A549 (cell line): ENCODE data around the gene CMBL. TPM values are rescaled to one million over a fixed set of nuclear protein-coding genes. Genes with fewer than 3 reads are reported as not detected.
"Not testable (repeated sequence)": the region's sequence is repeated elsewhere in the genome, so short reads cannot be mapped to it uniquely, and the experiment has no call there.

ENCODE experiments used
- ATAC-seq, 2 experiments: fragments of 200-7000 bp in 1 of 2; fragments of >200 bp in 1 of 2; cut with Nextera tagmentation in 1 of 2; cut with Tn5 transposase in 1 of 2; 3 replicates each; pipeline versions ENCODE4 v1.8.0 to v1.9.1; 2018 to 2020; ENCODE audit warnings: mild to moderate bottlenecking in 1 of 2, moderate library complexity in 1 of 2
- CTCF ChIA-PET: fragments of 300-600 bp; sonication (Branson Sonifier 250); formaldehyde crosslinking; extraction: SDS; loops from one replicate; lab custom pipeline; 2021; ENCODE audit warnings: antibody characterized with exemption, inconsistent platforms; lab: Yijun Ruan, JAX
- POLR2A ChIA-PET: fragments of 350-600 bp; formaldehyde crosslinking; extraction: SDS; loops from one replicate; lab custom pipeline; 2021; ENCODE audit warnings: antibody characterized with exemption, inconsistent platforms; lab: Yijun Ruan, JAX
- DNase-seq, 2 experiments: peaks; one replicate each; pipeline versions ENCODE4 v3.0.0 to v3.0.0-alpha.2; 2011 to 2016; ENCODE audit warnings: low read depth in 1 of 2, low spot score in 1 of 2
- FAIRE-seq: peaks from 2 replicates; lab custom pipeline; 2011; peaks lifted over from hg19 to GRCh38; lab: Jason Lieb, UNC
- H3K27ac ChIP-seq, 2 experiments: fragments of >200 bp; sonication (Bioruptor Twin); formaldehyde crosslinking; 3 replicates each; pipeline ENCODE4 v1.5.1; 2016 to 2017
- H3K4me1 ChIP-seq: fragments of >200 bp; sonication (Bioruptor Twin); formaldehyde crosslinking; 3 replicates; pipeline ENCODE4 v1.6.1; 2016
- H3K4me2 ChIP-seq: fragments of >200 bp; sonication (Bioruptor Twin); formaldehyde crosslinking; 3 replicates; pipeline ENCODE4 v1.6.1; 2016
- H3K4me3 ChIP-seq: fragments of >200 bp; sonication (Bioruptor Twin); formaldehyde crosslinking; 3 replicates; pipeline ENCODE4 v1.5.1; 2016
- H3K9me3 ChIP-seq: fragments of >200 bp; sonication (Bioruptor Twin); formaldehyde crosslinking; 3 replicates; pipeline ENCODE4 v1.6.1; 2016
- ATOH8 ChIP-seq: fragments of 250-450 bp; sonication (Bioruptor Pico); IDR thresholded peaks from 2 replicates; pipeline ENCODE4 v1.5.0; 2020; ENCODE audit warnings: low read depth, mild to moderate bottlenecking, moderate library complexity
- BHLHE40 ChIP-seq: IDR thresholded peaks from 2 replicates; pipeline ENCODE4 v1.6.1; 2012; ENCODE audit warnings: low read depth, low read length, inconsistent platforms
- CBX8 ChIP-seq: fragments of 200-600 bp; sonication (generic); IDR thresholded peaks from 2 replicates; pipeline ENCODE4 v1.6.1; 2016
- EHF ChIP-seq: fragments of 250-450 bp; sonication (Bioruptor Pico); IDR thresholded peaks from 2 replicates; pipeline ENCODE4 v1.5.0; 2020; ENCODE audit warnings: mild to moderate bottlenecking
- FOSB ChIP-seq: fragments of 250-450 bp; sonication (Bioruptor Pico); IDR thresholded peaks from 2 replicates; pipeline ENCODE4 v1.5.0; 2020; ENCODE audit warnings: mild to moderate bottlenecking, moderate library complexity
- HMGXB4 ChIP-seq: fragments of 250-450 bp; sonication (Bioruptor Pico); IDR thresholded peaks from 2 replicates; pipeline ENCODE4 v1.5.0; 2021; ENCODE audit warnings: mild to moderate bottlenecking, moderate library complexity, borderline replicate concordance
- HOXB13 ChIP-seq: fragments of 250-450 bp; sonication (Bioruptor Pico); IDR thresholded peaks from 2 replicates; pipeline ENCODE4 v1.5.0; 2020; ENCODE audit warnings: low read depth, mild to moderate bottlenecking, moderate library complexity
- JUNB ChIP-seq: fragments of >200 bp; sonication (Bioruptor Twin); formaldehyde crosslinking; IDR thresholded peaks from 2 replicates; pipeline ENCODE4 v1.6.1; 2016
- KDM1A ChIP-seq: fragments of 200-600 bp; sonication (generic); IDR thresholded peaks from 2 replicates; pipeline ENCODE4 v1.6.1; 2016; ENCODE audit warnings: low read depth, mild to moderate bottlenecking
- POLR2AphosphoS2 ChIP-seq: conservative IDR thresholded peaks from 2 replicates; pipeline ENCODE4 v1.6.1; 2012; ENCODE audit warnings: low read length, improper control_type of control experiment, inconsistent platforms
- SMC3 ChIP-seq: fragments of >200 bp; sonication (Bioruptor Twin); formaldehyde crosslinking; IDR thresholded peaks from 3 replicates; pipeline ENCODE4 v1.6.1; 2018; ENCODE audit warnings: inconsistent platforms
- ZNF302 ChIP-seq: fragments of 250-450 bp; sonication (Bioruptor Pico); IDR thresholded peaks from 2 replicates; pipeline ENCODE4 v1.9.0; 2021; ENCODE audit warnings: inconsistent platforms, mild to moderate bottlenecking, moderate library complexity
- WGBS: methylation state at CpG from one replicate; pipeline ENCODE4 v1.1.6; 2017; ENCODE audit errors: missing lambda C conversion rate; 5-methylcytosine and 5-hydroxymethylcytosine counted together
- polyA plus RNA-seq, 4 experiments: library from polyadenylated mRNA; depleted of rRNA in 3 of 4; stranded (reverse); fragments of >200 nt; fragmentation: RNase III in 1 of 4; extraction: RNeasy Plus Mini Kit Qiagen cat#74134 plus additional on column Dnase treatment in 1 of 4; gene quantifications; 2 replicates in 3 of 4; 3 replicates in 1 of 4; pipeline ENCODE4 v1.2.3, GENCODE V29; 2011 to 2017
- TF ChIP-seq, protein P1 (sequence below): fragments of >200 bp; sonication (Bioruptor Twin); formaldehyde crosslinking; IDR thresholded peaks from 2 replicates; pipeline ENCODE4 v1.6.1; 2016
- TF ChIP-seq, protein P2 (sequence below): fragments of >200 bp; sonication (Bioruptor Twin); formaldehyde crosslinking; IDR thresholded peaks from 3 replicates; pipeline ENCODE4 v1.5.1; 2016
- TF ChIP-seq, protein P3 (sequence below): fragments of >200 bp; sonication (Bioruptor Twin); formaldehyde crosslinking; IDR thresholded peaks from 3 replicates; pipeline ENCODE4 v1.6.1; 2016
- TF ChIP-seq, protein P4 (sequence below): IDR thresholded peaks from 2 replicates; pipeline ENCODE4 v1.6.1; 2012

CMBL gene
- polyA plus RNA-seq, 2 of the 4 experiments (the other 2 are of a cell fraction), result 23.5 to 32.6 TPM

GRCh38 chr5:10344461-10345106 is 36.9 kb upstream of the CMBL start:
- H3K27ac ChIP-seq, H3K4me1 ChIP-seq, FAIRE-seq, DNase-seq, ATAC-seq, H3K4me3 ChIP-seq, H3K4me2 ChIP-seq, H3K9me3 ChIP-seq, CTCF ChIA-PET: not testable (repeated sequence)
- POLR2A ChIA-PET, result interaction anchor here (2.3 kb wide), 1 partner anchor 9 kb away, joined by 9 read pairs; the partner anchor contains the start of gene MARCHF6
- 89% methylated on average over 5 of the region's 5 CpGs for WGBS

DNA sequence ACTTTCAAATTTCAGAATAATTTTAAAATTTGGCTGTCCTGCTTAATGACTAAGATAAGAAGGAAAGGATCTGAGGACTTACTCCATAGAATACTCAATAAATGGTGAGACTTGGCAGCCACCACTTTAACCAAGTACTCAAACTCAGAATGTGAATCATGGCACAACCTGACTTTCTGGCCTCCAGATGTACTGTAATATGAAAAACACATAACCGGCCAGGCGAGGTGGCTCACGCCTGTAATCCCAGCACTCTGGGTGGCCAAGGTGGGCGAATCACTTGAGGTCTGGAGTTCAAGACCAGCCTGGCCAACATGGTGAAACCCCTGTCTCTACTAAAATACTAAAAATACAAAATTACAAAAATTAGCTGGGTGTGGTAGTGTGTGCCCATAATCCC is 35.8 kb upstream of the CMBL start:
- ATAC-seq (no peak), DNase-seq (no peak), FAIRE-seq (no peak)
- no peak overlapping the region for H3K4me3 ChIP-seq
- POLR2A ChIA-PET, result interaction anchor here (2.3 kb wide), 1 partner anchor 10 kb away, joined by 9 read pairs; the partner anchor contains the start of gene MARCHF6
- no peak for TF ChIP-seq SMC3
- no peak for TF ChIP-seq EHF (CRISPR knock-in tag)
- no peak for TF ChIP-seq POLR2AphosphoS2
- TF ChIP-seq FOSB (CRISPR knock-in tag), result no peak
- no peak for TF ChIP-seq JUNB
- H3K9me3 ChIP-seq, result no peaks in the 10 kb centered on the region
- no peak overlapping the region for H3K4me2 ChIP-seq
- H3K4me1 ChIP-seq, result no peaks in the 10 kb centered on the region
- no peak overlapping the region for H3K27ac ChIP-seq
- CTCF ChIA-PET, result interaction anchor here (0.6 kb wide), 1 partner anchor 30 kb away, joined by 3 read pairs; no protein-coding TSS in a partner anchor
- WGBS, result 67% methylated on average over 4 of the region's 4 CpGs

- POLR2A ChIA-PET, result no interaction called here
- FAIRE-seq, result no peak
- CTCF ChIA-PET, result interaction anchor here (1.1 kb wide), 1 partner anchor 9 kb away, joined by 3 read pairs; no protein-coding TSS in a partner anchor
- WGBS, result 85% methylated on average over 3 of the region's 3 CpGs
- Histone ChIP-seq H3K4me2 (no peak overlapping the region), H3K9me3 (no peaks in the 10 kb centered on the region)
- TF ChIP-seq ATOH8 (CRISPR knock-in tag) (no peak), CBX8 (no peak), HOXB13 (no peak), KDM1A (no peak), HMGXB4 (no peak), SMC3 (no peak), BHLHE40 (no peak), ZNF302 (CRISPR knock-in tag) (no peak)
- TF ChIP-seq, protein P1, sequence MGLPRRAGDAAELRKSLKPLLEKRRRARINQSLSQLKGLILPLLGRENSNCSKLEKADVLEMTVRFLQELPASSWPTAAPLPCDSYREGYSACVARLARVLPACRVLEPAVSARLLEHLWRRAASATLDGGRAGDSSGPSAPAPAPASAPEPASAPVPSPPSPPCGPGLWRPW, result no peak
- TF ChIP-seq, protein P2, sequence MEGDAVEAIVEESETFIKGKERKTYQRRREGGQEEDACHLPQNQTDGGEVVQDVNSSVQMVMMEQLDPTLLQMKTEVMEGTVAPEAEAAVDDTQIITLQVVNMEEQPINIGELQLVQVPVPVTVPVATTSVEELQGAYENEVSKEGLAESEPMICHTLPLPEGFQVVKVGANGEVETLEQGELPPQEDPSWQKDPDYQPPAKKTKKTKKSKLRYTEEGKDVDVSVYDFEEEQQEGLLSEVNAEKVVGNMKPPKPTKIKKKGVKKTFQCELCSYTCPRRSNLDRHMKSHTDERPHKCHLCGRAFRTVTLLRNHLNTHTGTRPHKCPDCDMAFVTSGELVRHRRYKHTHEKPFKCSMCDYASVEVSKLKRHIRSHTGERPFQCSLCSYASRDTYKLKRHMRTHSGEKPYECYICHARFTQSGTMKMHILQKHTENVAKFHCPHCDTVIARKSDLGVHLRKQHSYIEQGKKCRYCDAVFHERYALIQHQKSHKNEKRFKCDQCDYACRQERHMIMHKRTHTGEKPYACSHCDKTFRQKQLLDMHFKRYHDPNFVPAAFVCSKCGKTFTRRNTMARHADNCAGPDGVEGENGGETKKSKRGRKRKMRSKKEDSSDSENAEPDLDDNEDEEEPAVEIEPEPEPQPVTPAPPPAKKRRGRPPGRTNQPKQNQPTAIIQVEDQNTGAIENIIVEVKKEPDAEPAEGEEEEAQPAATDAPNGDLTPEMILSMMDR, result no peak
- TF ChIP-seq, protein P3, sequence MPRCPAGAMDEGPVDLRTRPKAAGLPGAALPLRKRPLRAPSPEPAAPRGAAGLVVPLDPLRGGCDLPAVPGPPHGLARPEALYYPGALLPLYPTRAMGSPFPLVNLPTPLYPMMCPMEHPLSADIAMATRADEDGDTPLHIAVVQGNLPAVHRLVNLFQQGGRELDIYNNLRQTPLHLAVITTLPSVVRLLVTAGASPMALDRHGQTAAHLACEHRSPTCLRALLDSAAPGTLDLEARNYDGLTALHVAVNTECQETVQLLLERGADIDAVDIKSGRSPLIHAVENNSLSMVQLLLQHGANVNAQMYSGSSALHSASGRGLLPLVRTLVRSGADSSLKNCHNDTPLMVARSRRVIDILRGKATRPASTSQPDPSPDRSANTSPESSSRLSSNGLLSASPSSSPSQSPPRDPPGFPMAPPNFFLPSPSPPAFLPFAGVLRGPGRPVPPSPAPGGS, result no peak
- TF ChIP-seq, protein P4, sequence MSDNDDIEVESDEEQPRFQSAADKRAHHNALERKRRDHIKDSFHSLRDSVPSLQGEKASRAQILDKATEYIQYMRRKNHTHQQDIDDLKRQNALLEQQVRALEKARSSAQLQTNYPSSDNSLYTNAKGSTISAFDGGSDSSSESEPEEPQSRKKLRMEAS, result no peak
- TF ChIP-seq, all 56 proteins: peak for 0
- no peak for DNase-seq
- no peak overlapping the region for H3K27ac ChIP-seq
- H3K4me3 ChIP-seq, result no peak overlapping the region
- no peaks in the 10 kb centered on the region for H3K4me1 ChIP-seq
- no peak for ATAC-seq
Observed at GRCh38 chr5:10339958-10340357, 32.3 kb upstream of the CMBL start.
